HG03558 (cell line): ENCODE results near the gene HBS1L.

Source experiments
- ATAC-seq: cut with Tn5 transposase; IDR thresholded peaks from one replicate; pipeline ENCODE4 v1.9.1; 2021; ENCODE audit warnings: moderate number of reproducible peaks; ENCODE audit not compliant: unreplicated experiment; ENCODE audit errors: extremely low read depth

Gene HBS1L

DNA sequence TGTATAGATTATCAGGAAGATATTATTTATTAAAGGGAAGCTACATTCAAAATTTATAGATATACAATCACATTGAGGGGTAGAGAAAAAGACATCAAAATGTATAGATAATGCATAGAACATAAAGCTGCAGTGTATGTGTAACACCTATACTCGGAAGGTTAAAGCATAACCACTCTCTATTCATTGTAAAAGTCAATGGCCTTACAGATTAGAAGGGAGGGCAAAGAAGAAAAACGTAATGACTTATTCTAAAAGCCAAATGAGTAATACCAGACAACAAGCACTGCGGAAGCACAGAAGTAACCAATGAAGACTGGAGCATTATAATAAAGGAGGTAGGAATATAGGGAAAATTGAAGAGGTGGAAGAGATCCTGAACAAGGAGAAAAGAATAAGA lies 11.3 kb downstream of the HBS1L start:
- ATAC-seq, result no peak

DNA sequence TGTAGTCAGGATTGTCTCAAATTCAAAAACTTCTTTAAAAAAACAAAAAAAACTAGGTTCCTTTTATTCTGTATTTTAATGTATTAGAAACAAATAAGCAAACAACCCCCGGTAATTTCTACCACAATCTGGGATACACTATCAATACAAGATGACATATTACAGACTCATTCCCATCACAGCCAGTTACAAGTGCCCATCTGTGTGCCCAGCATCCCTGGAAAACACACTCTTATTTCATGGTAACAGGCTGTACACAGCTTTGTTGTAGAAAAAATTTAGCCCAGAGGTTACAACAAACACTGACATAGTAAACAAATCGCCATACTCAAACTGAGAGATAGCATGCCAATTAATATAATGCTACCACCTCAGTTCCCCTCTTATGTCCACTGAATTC lies 16.3 kb downstream of the HBS1L start:
- ATAC-seq, result no peak

DNA sequence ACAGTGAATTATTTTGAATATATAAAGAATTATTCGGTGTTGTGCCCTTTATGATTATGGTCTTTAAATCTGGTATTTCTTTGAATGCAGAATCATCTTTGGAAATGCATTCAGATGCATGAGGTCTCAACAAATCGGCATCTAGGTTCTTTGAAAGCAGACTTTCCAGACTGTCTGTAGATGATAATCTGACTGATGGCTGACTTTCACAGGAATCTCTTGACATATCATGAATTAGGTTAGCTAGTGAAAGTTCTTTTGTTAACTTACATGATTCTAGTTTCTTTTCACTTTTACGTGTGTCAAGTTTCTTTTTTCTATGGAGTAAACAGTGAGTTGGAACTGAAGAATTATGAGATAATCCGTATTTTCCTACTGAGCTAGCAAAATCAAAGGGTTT lies 17.1 kb downstream of the HBS1L start:
- ATAC-seq, result no peak

DNA sequence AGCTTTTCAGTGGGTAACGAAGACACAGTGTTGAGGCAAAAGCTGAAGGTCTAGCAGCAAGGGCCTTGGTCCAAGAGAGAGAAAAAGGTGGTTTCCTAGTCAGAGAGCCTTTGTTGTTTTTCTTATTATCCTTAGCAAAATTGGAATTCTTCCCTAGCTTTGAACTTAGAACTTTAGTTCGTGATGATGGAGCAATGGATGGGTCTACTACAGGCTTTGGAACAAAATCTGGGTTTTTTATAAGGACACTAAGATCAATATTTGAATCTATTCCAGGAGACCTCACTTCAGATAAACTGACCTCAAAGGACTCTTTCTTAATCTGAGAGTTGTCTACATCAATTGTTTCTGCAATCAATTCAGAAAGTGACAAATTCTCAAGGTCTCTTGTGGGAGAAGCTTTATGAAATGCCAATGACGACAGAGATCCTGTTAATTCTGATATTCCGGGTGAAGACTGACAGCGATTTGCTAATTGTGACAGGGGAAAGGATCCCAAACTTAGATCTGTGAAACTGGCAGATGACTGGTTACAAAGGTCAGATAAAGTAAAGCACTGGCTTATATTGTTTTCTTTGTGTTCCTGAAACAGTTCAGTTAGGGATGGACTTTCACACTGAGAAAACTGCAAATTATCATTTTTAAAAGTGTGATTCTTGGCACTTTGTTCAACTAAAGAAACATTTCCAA lies 17.7 kb downstream of the HBS1L start:
- ATAC-seq, result no peak

DNA sequence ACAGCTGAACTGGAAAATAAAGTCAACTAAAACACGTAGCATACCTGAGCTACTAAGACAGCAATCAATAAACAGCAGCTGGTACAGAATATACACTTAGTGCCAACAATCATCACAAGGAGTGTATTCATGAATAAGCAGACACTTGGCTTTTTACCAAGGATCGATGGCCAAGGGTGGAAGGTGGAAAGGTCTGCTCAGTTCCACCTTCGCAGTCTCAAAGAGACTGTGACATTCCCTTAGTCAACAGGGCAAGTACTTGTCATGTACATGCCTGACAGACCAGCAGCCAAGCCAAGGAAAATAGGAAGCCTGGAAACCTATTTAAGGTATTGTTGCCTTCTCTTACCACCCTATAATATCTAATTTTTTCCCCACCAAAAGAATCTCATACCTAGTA lies 21.4 kb downstream of the HBS1L start:
- ATAC-seq, result no peak

DNA sequence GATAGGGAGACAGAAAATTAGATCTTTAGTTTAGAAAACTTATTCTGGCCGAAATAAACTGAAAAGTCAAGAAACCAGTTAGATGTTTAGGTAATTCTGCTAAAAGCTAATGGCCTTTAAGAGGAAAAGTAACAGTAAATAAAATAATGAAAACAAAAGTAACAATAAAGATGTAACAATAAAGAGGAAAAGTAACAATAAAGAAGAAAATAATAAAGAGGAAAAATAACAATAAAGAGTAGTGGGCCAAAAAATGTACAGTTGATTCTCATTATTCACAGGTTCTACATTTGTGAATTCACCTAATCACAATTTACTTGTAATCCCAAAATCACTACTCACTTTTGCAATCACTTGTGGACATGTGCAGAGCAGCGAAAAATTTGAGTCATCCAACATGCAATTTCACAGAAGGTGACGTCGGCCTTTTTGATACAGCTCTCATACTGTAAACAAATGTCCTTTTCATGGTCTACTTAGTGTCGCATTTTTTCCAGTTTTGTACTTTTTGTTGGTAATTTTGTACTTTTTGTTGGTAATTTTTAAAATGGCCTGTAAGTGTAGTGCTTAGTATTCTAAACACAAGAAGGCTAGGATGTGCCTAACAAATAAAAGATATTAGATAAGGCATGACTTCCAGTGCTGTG lies 24.0 kb downstream of the HBS1L start:
- ATAC-seq, result no peak

DNA sequence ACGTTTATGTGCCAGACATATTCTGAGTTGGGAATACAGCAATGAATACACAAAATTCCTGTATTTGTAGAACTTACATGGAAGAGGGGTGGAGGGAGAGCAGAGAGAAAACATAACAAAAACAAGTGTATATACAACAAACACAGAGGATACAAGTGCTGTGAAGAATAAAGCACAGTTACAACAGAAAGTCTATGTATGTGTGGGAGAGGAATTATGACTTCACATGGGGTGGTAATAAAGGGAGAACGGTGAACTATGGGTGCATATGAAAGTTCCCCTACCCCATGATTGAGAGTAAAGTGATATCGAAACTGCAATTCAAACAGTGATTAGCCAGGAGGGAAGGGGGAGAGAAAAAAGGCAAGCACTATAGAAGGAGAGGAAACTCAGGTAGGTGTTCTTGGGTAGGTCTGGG lies 24.6 kb downstream of the HBS1L start:
- ATAC-seq, result peak; percentile 86

DNA sequence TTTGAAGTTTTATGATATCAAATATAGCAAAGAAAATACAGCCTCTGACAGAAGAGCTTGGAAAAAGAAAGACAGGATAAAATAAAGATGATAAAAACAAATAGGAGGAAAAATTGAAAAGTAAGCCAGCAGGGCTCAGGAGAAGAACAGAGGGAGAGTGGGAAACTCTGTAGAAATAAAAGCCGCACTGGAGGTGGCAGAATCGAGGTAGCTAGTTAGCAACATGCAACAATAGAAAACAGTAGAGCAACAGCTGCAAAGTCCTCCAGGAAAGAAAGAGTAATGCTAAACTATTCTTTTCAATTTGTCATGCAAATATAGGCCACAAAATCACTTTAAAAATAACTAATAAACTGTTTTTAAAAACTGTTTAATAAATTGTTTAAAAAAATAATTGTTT lies 28.8 kb downstream of the HBS1L start:
- no peak for ATAC-seq

DNA sequence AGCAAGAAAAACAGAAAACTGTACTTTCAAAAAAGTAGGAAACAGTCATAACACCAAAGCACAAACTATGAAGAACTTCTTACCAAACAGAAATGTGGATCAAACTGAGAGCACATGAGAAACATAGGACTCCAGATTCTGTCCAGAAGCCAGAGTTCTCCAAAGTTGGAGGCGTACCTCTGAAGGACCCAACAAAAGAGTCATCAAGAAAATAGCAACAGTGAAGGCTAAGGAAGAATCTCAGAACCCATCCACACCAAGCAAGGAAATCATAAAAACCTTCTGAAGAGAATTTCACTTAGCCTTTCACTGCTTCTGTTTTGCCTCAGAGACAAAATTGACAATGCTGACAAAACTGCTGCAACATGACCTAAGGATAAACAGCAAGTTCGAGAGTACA lies 29.4 kb downstream of the HBS1L start:
- no peak for ATAC-seq

DNA sequence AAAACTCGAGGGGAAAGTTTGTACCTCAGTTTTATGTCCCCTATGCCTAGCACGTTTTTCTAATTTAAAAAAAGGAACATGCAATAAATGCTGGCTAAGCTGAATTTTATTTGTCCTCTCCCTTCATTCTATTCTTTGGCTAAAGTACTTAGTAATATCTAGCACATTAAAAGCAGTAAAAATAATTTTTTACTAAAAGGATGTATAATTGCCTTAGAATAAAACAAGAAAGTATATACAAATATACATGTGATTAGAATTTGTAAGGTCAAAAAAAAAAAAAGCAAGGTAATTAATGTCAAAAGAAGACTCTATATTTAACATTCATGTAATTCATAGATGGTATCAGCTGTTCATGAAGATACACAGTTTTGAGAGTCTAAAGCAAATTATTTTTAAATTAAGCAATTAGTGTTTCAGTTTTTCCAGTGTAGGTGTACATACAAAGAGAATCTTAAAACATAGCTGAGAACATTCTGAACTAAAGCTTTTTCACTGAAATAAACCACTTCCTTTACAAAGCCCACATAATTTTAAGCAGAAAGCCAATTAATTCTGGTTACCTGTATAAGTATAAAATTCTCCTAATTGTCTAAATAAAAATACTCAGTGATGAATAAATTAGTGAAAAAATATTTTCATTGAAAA lies 32.4 kb downstream of the HBS1L start:
- no peak for ATAC-seq

DNA sequence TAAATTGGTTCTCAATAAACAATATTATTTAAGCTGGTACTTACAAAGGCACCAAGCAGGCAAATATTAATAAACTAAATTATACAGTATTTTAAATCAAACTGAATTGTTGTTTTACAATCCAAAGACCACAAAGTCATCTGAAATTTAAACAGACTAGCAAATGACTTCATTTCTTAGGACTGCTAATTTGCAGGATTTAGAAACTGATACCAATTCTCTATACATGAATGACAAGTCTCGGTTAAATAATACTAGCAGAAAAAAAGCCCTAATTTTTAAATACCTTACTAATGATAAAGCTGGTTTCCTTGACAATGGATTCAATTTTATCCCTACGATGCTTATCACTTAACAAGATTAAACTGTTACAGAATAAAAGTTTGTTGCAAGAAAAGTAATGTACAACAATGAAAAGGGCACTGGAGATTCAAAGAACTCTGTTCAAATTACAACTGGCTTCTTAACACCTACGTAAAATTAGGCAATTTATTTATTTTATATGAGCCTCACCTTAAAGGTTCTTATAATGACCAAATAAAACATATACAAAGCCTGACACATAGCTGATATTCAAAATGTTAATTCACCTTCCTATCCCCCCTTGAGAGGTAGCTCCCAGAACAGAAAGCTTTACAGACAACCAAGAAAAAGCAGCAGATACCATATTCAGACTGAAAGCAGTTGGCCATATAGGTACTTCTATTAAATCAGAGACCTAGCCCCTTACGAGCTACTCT lies 33.1 kb downstream of the HBS1L start:
- no peak for ATAC-seq

DNA sequence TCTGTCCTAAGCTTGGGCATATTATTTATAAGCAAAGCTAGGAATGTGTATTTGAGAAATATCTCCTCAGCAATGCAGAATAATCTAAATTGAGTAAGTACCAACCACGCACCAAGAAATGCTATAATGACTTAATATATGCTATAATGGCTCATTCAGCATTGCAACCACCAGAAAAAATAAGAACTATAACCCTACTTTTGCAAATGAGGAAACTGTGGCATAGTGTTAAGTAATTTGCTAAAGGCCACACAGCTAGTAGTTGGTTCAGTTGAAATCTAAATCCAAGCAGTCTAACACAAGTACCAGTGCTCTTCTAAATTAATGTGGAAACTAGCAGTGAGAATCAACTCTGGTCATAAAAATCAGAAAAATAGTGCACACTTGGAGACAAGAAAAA lies 35.7 kb downstream of the HBS1L start:
- ATAC-seq, result no peak

DNA sequence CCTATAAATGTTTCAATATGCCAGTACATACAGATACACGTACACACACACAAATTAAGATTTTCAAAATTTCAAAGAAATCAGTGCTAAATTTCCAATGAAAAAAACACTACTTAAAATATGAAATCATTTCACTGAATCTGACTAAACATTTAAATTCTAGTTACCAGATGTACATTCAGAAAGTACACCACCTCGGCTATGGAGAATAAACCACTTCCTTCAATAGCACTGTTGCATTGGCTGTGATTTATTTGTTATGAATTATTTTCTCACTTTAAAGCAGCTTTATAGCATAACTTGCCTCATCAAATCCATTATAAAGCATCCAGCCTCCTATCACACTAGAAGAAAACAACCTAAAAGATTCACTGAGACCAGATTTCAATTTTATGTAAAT lies 36.6 kb downstream of the HBS1L start:
- no peak for ATAC-seq

DNA sequence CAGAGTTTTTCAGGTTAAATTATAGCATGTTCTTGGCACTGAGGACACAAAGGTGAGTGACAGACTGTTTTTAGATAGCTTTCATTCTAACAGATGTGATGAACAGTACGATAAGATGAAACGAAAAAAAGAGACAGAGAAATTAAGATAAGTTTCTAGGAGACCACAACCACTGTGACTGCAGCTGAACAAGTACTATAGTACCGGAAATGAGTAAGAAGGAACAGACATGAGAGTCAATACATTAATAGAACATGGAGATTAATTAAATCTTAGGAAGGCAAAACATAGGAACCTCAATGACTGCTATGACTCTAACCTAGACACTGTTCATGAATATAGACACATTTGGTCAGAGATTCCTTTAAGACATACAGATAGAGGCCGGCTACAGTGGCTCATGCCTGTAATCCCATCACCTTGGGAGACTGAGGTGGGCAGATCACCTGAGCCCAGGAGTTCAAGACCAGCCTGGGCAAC lies 40.2 kb downstream of the HBS1L start:
- peak; percentile 90 for ATAC-seq

DNA sequence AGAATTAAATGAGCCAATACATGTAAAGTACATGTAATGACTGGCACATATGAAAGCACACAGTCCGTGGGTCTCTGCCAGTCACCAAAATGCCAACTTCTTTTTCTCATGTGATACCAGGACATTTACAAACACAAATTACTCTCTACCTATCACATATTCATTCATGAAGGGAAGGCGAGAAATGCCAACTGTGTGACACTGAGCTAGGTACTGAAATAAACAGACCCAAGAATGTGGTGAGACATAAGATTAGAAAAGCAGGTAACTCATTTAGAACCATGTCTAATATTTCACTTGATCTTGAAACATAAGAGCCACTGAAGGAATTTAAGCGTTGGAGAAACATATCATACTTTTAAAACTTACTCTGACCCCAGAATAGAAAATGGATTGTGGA lies 41.4 kb downstream of the HBS1L start:
- no peak for ATAC-seq

DNA sequence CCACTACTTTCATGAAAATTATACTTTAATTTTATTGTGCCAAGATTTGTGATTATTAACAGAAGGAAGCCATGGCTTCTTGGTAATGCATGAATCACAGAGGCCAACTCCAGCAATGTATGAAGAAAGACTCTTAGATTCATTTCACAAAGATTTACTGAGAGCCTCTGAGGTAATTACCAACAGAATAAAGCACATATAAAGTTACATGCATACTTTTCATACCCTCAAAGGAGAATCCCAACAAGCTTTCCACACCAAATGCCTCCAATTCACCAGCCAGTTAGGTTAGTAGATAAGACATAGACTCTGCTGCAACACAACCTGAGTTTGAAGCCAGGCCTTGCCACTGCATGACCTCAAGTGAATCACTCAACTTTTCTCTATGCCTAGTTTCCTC lies 41.9 kb downstream of the HBS1L start:
- no peak for ATAC-seq

DNA sequence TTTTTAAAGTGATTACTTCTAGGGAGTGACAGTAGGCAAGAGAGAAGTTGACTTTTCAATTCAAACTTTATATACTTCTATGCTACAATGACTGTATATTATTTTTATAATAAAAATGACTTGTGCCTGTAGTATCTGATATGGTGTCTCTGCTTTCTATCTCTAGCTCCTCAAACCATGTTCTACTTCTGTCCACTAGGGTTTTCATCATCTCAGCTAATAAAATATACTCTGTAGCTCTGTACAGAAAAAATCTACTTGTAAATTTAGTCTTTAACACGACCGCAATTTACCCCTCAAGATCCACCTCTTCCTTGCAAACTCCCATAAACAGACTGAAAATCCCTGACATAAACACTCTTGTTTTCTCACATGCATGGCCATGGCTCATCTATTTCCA lies 42.3 kb downstream of the HBS1L start:
- no peak for ATAC-seq

DNA sequence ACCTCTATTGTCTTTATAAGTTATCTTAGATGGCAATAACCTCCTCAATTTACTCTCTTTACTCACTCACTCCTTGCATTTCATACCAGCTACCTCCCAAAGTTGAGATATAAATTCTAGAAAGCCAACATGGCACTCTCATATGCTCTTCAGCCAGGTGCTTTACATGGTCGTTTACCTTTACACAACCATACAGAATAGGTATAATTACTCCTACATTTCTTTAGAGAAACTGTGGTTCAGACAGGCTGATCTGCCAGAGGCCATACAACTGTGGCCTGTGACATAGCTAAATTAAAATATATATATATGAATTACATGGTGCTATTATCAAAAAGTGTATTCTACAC lies 45.7 kb downstream of the HBS1L start:
- no peak for ATAC-seq

DNA sequence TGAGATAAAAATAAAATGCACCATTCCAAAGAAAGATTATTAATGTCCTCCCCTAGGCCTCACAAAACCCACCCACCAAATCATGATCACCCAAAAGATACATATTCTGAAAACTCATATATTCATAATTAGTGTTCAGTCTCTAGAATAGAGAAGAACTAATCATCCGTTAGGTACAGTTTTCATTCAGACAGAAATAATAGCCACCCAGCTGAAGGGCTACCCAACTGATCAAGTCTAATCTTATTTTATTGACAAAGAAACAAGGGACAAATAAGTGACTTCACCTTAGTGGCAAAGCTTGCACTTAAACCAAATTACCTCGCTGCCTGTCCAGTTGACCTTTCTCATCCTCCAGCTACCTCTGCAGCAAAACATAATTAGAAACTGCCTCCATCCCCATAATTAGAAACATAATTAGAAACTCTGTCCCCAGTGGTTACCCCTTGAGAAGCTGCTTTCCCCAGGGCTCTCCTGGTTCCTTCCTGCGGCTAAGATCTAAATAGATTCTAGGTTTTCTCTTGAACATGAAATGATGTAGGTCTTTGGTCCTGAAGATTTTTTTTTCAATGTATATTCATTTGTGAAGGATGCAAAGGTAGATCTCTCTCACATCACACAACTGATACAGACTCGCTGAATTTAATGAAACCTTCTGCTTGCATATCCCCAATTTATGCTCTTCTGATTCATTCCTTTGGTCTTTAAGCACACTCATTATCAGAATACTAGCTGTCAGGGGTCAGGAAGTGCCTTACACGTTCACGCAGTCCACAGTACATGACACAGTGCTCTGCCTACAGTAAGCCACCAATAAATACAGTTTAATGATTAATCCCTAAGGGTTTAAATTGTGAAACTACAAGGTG lies 46.3 kb downstream of the HBS1L start:
- peak; percentile 85 for ATAC-seq

DNA sequence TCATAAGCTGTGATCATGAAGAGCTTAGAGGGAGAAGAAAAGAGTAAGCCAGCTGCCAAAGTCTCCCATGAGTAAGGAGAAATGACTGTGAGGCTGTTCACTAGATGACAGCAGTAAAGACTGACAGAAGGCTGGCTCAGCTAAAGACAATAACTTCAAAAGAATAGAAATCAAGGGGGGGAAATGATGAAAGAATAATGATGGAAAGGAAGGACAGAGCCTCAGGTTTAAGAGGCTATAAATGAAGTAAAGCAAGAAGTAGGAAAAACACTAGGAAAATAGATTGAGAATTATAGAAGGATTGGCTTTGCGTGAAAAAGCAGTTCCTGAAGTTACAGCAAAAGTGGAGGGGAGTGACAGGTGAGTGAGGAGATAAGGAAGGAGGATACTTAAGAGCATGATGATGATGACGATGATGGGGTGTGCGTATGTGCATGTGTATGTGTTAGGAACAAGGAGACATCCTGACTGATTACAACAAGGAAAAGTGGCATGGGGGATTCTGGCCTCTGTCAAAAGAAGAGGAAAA lies 48.2 kb downstream of the HBS1L start:
- ATAC-seq, result no peak
